GM21515 (cell line): ENCODE results near the gene MCUB.

ENCODE experiments used
- ATAC-seq: cut with Tn5 transposase; IDR thresholded peaks from one replicate; pipeline ENCODE4 v1.9.1; 2021; ENCODE audit not compliant: unreplicated experiment

MCUB gene

GRCh38 chr4:109723110-109723509 is 163.1 kb downstream of the MCUB start:
- no peak for ATAC-seq

GRCh38 chr4:109728385-109728784 is 168.3 kb downstream of the MCUB start:
- ATAC-seq = no peak

GRCh38 chr4:109729117-109729717 is 169.2 kb downstream of the MCUB start:
- ATAC-seq = no peak

GRCh38 chr4:109729718-109730618 is 169.9 kb downstream of the MCUB start, which contains the start of gene PLA2G12A:
Gene PLA2G12A (minus strand): TSS chr4:109730070. CDS start chr4:109729809, 261 bp downstream.
- peak; percentile 85 for ATAC-seq

- ATAC-seq = no peak
Measured at GRCh38 chr4:109730619-109731545, 170.8 kb downstream of the MCUB start.

GRCh38 chr4:109733728-109734127 is 173.7 kb downstream of the MCUB start:
- no peak for ATAC-seq

- ATAC-seq = no peak
Measured at GRCh38 chr4:109735566-109736365, 175.7 kb downstream of the MCUB start.
